ENCODE results near the gene SLC41A3.

The SLC41A3 gene

DNA sequence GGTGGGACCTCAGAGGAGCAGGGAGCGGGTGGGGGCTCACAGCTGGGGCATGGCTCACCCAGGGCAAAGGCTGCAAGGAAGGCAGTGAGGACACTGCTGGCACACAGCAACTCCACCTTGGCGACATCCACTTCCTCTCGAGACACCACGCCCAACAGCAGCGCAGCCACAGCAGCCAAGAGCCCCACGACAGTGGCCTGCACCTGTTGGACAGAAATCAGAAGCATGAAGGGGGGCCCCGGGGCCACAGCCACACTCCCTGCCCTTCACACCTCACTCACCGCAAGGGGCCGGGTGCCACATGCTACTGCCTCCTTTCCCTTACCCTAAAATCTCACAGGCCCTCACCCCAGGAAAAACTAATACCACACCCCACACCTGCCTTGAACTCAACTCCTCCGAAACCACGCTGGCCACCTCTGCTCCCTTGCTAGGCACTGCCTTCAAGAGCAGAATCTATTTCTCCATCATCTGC is 57.6 kb downstream of the SLC41A3 start:
- DNase-seq (ENCODE audit: low read depth): no peak

GRCh38 chr3:126025862-126026261 is 58.1 kb downstream of the SLC41A3 start:
- no peak for DNase-seq (ENCODE audit: low read depth)

DNA sequence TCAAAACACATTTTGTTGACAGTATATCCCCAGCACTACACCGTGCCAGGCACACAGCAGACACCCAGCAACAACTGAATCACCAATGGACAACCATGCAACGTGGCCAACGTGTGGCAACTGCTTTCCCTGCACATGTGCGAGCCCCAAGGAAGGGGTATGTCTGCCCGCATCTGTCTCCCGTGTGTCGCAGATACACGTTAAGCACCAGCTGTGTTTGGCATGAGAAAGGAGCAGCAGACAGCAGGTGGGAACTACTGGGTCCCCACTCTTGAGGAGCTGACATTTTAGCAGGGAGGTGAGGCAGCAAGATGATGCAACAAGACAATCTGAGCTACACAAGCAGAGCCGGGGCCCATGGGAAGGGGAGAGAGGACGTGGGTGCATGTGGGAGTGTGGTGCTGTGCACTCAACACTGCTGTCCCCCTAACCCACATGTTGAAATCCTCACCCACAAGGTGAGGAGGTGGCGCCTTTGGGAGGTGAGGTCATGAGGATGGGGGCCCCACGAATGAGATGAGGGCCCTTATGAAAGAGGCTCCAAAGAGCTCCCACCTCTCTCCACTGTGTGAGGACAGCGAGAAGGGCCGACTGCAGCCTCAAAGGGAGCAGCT is 58.7 kb downstream of the SLC41A3 start:
- no peak for DNase-seq (ENCODE audit: low read depth)

DNA sequence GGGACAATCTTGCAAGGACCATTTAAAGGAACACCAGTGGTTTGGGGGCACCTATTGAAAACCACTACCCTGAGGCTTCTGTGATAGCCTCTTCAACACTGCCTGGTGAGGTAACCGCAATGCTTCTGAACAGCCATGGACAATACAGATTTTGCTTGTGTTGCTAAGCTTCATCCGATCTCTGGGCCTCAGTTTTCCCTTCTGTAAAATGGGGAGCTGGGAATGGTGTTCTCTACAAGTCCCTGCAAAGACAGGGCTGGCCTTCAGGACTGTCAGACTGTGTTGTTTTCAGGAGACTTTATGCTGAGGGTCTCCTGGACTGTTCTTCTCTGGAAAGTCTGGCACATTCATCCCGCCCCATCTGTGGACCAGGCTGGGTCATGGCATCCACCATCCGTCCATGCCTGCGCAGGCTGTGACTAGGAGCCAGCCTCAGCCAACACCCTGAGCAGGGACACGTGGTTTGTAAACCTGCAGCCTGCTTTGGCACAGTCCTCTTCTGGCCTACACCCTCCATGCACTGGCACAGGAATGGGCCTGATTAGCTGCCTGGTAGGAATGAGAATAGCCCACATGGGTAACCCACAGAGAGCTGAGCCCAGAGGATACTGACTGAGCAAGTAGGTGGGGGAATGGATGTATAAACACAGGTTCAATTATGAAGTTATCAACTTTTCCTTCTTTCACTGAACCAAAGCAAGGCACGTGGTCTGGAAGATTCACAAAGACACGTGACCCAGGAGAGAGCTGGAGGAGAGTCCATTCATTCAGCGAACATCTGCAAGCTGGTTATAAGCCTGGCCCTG is 59.7 kb downstream of the SLC41A3 start:
- DNase-seq (ENCODE audit: low read depth): no peak

- no peak for DNase-seq (ENCODE audit: low read depth)
Measured at GRCh38 chr3:126023390-126023789, 60.5 kb downstream of the SLC41A3 start.

GRCh38 chr3:126022741-126023359 is 61.1 kb downstream of the SLC41A3 start:
- no peak for DNase-seq (ENCODE audit: low read depth)

DNA sequence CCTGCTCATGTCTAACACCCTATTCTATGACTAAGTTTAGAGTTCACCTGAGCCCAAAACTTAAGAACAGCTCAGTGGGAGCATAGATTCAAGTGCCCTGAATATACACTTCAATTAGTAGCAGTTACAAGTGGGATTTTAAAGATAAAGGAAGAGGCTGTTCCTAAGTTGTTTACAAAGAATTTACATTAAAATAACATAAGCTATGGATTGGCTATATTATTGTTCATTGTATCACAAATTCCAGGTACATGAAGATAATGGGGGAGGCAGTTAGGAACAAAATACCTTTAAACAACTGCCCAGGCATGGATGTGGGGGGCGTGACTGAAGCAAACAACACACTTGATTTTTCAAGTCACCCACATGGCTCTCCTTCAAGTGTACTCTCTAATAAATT is 62.2 kb downstream of the SLC41A3 start:
- no peak for DNase-seq (ENCODE audit: low read depth)

DNA sequence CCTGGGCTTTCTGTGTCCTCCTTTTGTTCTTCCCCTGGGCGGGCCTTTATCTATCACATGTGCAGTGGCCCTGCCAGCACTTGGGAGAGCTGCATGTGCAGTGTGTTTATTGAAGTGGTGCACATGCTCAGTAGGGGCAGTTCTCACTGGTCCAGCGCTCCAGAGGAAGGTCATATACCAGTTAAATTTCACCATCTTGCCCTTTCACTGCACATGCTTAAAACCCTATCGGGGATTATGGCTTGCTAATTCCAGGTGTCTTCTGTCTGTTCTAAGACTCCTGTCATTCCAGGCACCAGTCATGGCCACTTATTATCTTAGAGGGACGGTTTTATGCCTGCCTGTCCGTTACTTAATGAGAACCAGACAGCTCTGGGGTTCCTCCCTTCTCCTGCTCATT is 62.7 kb downstream of the SLC41A3 start:
- DNase-seq (ENCODE audit: low read depth): no peak

GRCh38 chr3:126019683-126020082 is 64.2 kb downstream of the SLC41A3 start:
- no peak for DNase-seq (ENCODE audit: low read depth)

GRCh38 chr3:126018995-126019394 is 64.9 kb downstream of the SLC41A3 start:
- DNase-seq (ENCODE audit: low read depth): no peak

GRCh38 chr3:126018545-126018944 is 65.4 kb downstream of the SLC41A3 start:
- no peak for DNase-seq (ENCODE audit: low read depth)

GRCh38 chr3:126017362-126017761 is 66.6 kb downstream of the SLC41A3 start:
- DNase-seq (ENCODE audit: low read depth): no peak

DNA sequence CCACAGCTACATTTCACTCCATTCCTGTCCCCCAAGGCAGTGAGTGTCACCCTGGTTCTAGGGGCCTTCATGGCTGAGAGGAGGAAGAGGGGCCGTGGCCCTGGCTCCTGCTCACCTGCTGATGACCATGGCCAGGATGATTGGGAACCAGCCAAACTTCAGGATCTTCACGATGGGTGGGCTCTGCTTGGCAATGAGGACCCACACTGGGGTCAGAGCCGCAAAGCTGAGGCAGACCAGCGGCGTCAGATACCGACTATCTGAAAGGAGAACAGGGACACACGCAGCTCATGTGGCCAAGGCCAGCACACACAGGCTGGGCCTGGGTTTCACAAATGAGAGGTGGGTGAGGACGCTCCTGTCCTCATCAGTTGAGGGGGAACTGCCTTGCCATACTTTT is 67.3 kb downstream of the SLC41A3 start:
- DNase-seq (ENCODE audit: low read depth): no peak

GRCh38 chr3:126015075-126015474 is 68.8 kb downstream of the SLC41A3 start:
- no peak for DNase-seq (ENCODE audit: low read depth)

- no peak for DNase-seq (ENCODE audit: low read depth)
Measured at GRCh38 chr3:126014252-126014651, 69.7 kb downstream of the SLC41A3 start.

- no peak for DNase-seq (ENCODE audit: low read depth)
Measured at GRCh38 chr3:126013751-126014156, 70.2 kb downstream of the SLC41A3 start.

DNA sequence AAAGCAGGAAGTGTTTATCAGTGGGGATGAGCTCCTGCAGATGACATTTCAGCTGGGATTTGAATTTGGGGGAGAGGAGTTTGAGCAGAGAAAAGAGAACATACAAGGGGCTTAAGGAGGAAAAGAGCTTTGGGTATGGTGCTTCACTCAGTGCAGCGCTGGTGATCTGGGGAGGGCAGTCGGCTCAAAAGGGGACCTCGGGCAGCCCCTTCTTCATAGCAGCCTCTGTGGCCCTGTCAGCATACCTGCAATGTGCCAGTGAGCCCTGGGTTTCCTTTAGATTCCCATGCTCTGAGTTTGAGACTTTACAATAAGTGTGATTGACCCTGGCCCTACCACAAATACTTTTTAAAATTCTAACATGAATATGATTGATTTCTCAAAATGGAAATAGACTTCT is 74.7 kb downstream of the SLC41A3 start:
- no peak for DNase-seq (ENCODE audit: low read depth)

DNA sequence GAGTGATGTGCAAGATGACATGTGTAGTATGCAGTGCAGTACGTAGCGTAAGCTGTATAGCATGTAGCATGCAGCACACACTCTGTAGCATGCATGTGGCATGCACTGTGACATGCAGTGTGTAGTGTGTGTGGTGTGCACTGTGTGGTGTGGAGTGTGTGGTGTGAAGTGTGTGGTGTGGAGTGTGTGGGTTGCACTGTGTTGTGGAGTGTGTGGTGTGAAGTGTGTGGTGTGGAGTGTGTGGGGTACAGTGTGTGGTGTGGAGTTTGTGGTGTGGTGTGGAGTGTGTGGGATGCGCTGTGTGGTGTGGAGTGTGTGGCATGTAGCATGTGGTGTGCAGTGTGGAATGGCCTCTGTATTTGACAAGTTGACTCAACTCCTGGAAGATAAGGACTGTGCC is 75.7 kb downstream of the SLC41A3 start:
- DNase-seq (ENCODE audit: low read depth): no peak

DNA sequence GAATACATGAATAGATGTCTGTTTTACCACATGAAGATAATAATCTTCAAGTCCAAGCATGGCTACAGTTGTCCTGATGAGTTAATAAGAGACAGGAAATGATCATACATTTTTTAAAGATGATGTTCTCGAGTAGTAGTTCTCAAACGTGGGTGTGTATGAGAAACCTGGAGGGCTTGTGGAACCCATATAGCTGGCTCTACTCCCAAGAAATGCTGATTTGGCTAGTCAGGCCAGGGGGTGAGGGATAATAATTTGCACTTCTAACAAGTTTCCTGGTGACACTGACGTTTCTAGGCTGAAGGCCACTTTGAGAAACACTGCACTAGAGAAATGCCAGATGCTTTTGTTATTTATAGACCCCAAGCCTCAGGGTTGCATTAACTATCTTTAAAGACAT is 78.0 kb downstream of the SLC41A3 start:
- DNase-seq (ENCODE audit: low read depth): no peak

DNA sequence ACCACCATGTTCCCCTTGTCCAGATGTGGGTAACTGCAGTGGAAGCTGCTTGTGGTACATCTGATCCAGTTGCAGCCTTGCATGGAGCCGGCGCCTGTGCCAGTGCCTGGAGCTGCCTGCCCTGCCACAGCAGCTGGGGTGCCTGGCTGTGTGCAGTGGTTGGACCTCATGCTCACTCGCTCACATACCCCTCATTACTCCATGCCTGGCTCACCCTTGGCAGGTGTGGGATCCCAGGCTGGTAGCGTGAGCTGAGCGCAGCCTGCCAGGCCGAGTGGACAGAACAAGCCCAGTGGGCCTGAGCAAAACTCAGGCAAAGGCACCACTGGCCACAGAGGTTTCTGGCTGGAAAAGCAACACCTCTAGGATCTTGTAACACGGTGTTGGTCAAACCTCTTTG is 79.2 kb downstream of the SLC41A3 start:
- DNase-seq (ENCODE audit: low read depth): no peak

DNA sequence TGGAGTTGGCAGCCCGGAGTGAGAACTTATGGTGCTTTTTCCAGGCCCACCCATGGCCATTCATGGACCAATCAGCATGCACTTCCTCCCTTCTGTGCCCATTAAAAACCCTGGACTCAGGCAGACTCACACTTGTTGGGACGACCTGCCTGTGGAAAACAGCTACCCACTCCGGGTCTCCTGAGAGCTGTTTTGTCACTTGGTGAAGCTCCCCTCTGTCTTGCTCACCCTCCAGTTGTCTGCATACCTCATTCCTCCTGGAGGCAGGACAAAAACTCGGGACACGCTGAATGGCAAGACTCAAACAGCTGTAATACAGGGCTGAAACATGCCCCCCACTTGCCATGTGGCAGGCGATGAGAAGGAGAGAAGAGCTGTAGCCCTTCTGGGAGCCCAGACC is 79.7 kb downstream of the SLC41A3 start:
- DNase-seq (ENCODE audit: low read depth): no peak

GRCh38 chr3:126003447-126004190 is 80.3 kb downstream of the SLC41A3 start:
- DNase-seq (ENCODE audit: low read depth): no peak

- DNase-seq (ENCODE audit: low read depth): no peak
Measured at GRCh38 chr3:126002189-126002588, 81.7 kb downstream of the SLC41A3 start.

Data from CMK (cell line).